HepG2 (cell line): ENCODE measurements around the gene BDP1. TPM values are rescaled to one million over a fixed set of nuclear protein-coding genes. Genes with fewer than 3 reads are reported as not detected.

ENCODE experiments used
- CBFB ChIP-seq: sonication (generic); formaldehyde crosslinking; IDR thresholded peaks from 2 replicates; pipeline ENCODE4 v1.4.0; 2020; ENCODE audit warnings: missing genetic modification reagents
- FOXJ3 ChIP-seq: sonication (generic); formaldehyde crosslinking; IDR thresholded peaks from 2 replicates; pipeline ENCODE4 v1.4.0; 2020; ENCODE audit warnings: missing genetic modification reagents, mild to moderate bottlenecking, borderline replicate concordance
- GTF3A ChIP-seq: sonication (generic); formaldehyde crosslinking; conservative IDR thresholded peaks from 2 replicates; pipeline ENCODE4 v1.4.0; 2020; ENCODE audit warnings: mild to moderate bottlenecking, missing genetic modification reagents
- KDM4B ChIP-seq: sonication (generic); formaldehyde crosslinking; IDR thresholded peaks from 2 replicates; pipeline ENCODE4 v1.4.0; 2020; ENCODE audit warnings: missing genetic modification reagents
- MTERF4 ChIP-seq: sonication (generic); formaldehyde crosslinking; IDR thresholded peaks from 2 replicates; pipeline ENCODE4 v1.8.0; 2023; ENCODE audit warnings: mild to moderate bottlenecking, missing genetic modification reagents
- NFYB ChIP-seq: sonication (generic); formaldehyde crosslinking; IDR thresholded peaks from 2 replicates; pipeline ENCODE4 v1.4.0; 2020; ENCODE audit warnings: missing genetic modification reagents
- NR2C2 ChIP-seq: sonication (generic); formaldehyde crosslinking; IDR thresholded peaks from 2 replicates; pipeline ENCODE4 v1.4.0; 2020; ENCODE audit warnings: missing genetic modification reagents, mild to moderate bottlenecking, moderate library complexity, borderline replicate concordance
- NRL ChIP-seq: sonication (generic); formaldehyde crosslinking; IDR thresholded peaks from 2 replicates; pipeline ENCODE4 v1.5.0; 2020; ENCODE audit warnings: missing genetic modification reagents, mild to moderate bottlenecking, moderate library complexity, borderline replicate concordance
- RNF2 ChIP-seq: fragments of 450-650 bp; conservative IDR thresholded peaks from 2 replicates; pipeline ENCODE4 v1.6.1; 2016; ENCODE audit warnings: low read depth
- TFDP1 ChIP-seq: IDR thresholded peaks from 2 replicates; pipeline ENCODE4 v1.6.1; 2016; ENCODE audit warnings: missing compliant biosample characterization, missing genetic modification reagents, borderline replicate concordance
- U2AF2 ChIP-seq: fragments of 200-400 bp; formaldehyde crosslinking; IDR thresholded peaks from 2 replicates; pipeline ENCODE4 v1.6.1; 2017; ENCODE audit warnings: low read depth, mild to moderate bottlenecking, low read length
- ZBTB37 ChIP-seq: sonication (generic); formaldehyde crosslinking; IDR thresholded peaks from 2 replicates; pipeline ENCODE4 v1.4.0; 2020; ENCODE audit warnings: mild to moderate bottlenecking, missing genetic modification reagents
- ZNF20 ChIP-seq: sonication (generic); formaldehyde crosslinking; IDR thresholded peaks from 2 replicates; pipeline ENCODE4 v1.4.0; 2020; ENCODE audit warnings: mild to moderate bottlenecking, moderate library complexity, missing genetic modification reagents
- ZNF292 ChIP-seq: sonication (generic); formaldehyde crosslinking; IDR thresholded peaks from 2 replicates; pipeline ENCODE4 v1.8.1; 2022; ENCODE audit warnings: mild to moderate bottlenecking, low read depth, missing genetic modification reagents, borderline replicate concordance
- ZNF383 ChIP-seq: sonication (generic); formaldehyde crosslinking; IDR thresholded peaks from 2 replicates; pipeline ENCODE4 v1.4.0; 2020; ENCODE audit warnings: missing genetic modification reagents, mild to moderate bottlenecking, borderline replicate concordance
- ZNF543 ChIP-seq: sonication (generic); formaldehyde crosslinking; IDR thresholded peaks from 2 replicates; pipeline ENCODE4 v1.4.0; 2020; ENCODE audit warnings: mild to moderate bottlenecking, missing genetic modification reagents
- ZNF75D ChIP-seq: sonication (generic); formaldehyde crosslinking; IDR thresholded peaks from 2 replicates; pipeline ENCODE4 v1.8.1; 2023; ENCODE audit warnings: missing genetic modification reagents, mild to moderate bottlenecking, borderline replicate concordance
- ZNF777 ChIP-seq: sonication (generic); formaldehyde crosslinking; IDR thresholded peaks from 2 replicates; pipeline ENCODE4 v1.4.0; 2020; ENCODE audit warnings: missing genetic modification reagents
- ZNF782 ChIP-seq: sonication (generic); formaldehyde crosslinking; IDR thresholded peaks from 2 replicates; pipeline ENCODE4 v1.4.0; 2020; ENCODE audit warnings: missing genetic modification reagents, mild to moderate bottlenecking, borderline replicate concordance
- ZNF792 ChIP-seq: IDR thresholded peaks from 2 replicates; pipeline ENCODE4 v1.6.1; 2016
- ZNF891 ChIP-seq: sonication (generic); formaldehyde crosslinking; IDR thresholded peaks from 2 replicates; pipeline ENCODE4 v1.5.0; 2020; ENCODE audit warnings: mild to moderate bottlenecking, missing genetic modification reagents
- polyA plus RNA-seq, 8 experiments: library from polyadenylated mRNA; depleted of rRNA in 3 of 8; stranded (reverse) in 7 of 8; unstranded in 1 of 8; fragments of >200 nt; fragmentation: Illumina TruSeq in 4 of 8; extraction: Trizol in 4 of 8; gene quantifications; 2 replicates each; pipeline versions ENCODE4 v1.2.1 to v1.2.3, GENCODE V29; 2011 to 2016; ENCODE audit warnings: low read depth in 4 of 8, missing spikeins in 1 of 8, mixed read lengths in 1 of 8; ENCODE audit not compliant: insufficient read depth in 1 of 8
- total RNA-seq, 5 experiments: library from RNA; depleted of rRNA; stranded (reverse); fragments of >200 nt; fragmentation: Illumina TruSeq; extraction: Trizol; gene quantifications; 2 replicates each; pipeline ENCODE4 v1.2.3, GENCODE V29; 2016; ENCODE audit warnings: low read depth in 1 of 5
- TF ChIP-seq, protein P1 (sequence below): sonication (generic); formaldehyde crosslinking; IDR thresholded peaks from 2 replicates; pipeline ENCODE4 v1.8.0; 2022; ENCODE audit warnings: mild to moderate bottlenecking, missing genetic modification reagents, moderate library complexity
- TF ChIP-seq, protein P2 (sequence below): sonication (generic); formaldehyde crosslinking; IDR thresholded peaks from 2 replicates; pipeline ENCODE4 v1.5.0; 2020; ENCODE audit warnings: mild to moderate bottlenecking, missing genetic modification reagents

Gene BDP1
- total and polyA plus RNA-seq, 2 of the 13 experiments (the other 11 are each of a cell fraction or from before 2014, with no cell fraction given): 10.2 to 22.4 TPM

DNA sequence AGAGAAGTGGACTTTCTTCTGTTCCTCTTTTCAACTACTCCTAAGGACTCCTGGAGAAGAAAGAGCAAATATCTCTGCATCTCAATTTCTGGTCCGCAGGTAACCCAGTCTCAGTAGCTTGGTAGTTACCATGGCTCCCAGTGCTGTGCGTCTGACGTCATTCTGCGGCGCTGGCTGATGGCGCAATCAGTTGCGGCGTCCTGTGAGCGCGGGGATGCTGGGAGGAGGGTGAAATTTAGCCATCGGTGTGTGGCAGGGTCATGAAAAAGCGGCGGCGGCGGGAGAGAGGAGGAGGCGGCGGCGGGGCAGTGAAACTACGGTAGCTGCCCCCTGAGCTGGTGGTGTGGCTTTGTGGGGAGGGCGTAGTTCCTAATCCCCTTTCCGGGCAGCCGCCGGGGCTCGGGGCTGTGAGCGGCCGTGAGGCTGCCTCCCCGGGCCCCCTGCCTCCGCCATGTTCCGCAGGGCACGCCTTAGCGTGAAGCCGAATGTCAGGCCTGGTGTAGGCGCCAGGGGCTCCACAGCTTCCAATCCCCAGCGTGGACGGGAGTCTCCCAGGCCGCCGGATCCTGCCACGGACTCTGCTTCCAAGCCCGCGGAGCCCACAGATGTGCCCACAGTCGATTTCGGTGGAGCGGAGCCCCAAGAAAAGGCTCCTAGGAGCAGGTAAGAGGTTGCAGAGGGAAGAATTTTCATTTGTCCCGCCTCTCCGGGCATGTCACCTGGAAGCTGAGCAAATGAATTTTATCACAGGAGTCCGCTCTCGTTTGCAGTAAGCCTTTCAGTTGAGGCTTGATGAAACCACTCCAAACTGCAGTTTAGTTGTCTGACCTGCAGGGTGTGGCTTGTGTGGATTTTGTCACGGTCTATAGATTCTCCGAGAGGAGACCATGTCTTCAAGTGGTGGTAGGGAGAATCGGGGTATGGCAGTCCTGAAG, at the start of gene BDP1 (continued):
- TF ChIP-seq MTERF4 (no peak), U2AF2 (peak; percentile 78; the same call in 1 of the 2 replicates), ZNF777 (CRISPR knock-in tag) (no peak), ZNF383 (CRISPR knock-in tag) (no peak), ZNF20 (CRISPR knock-in tag) (no peak), ZBTB37 (CRISPR knock-in tag) (no peak), GTF3A (no peak), ZNF75D (CRISPR knock-in tag) (no peak), ZNF891 (CRISPR knock-in tag) (peak; percentile 86), NR2C2 (CRISPR knock-in tag) (peak; percentile 75), FOXJ3 (no peak), ZNF543 (no peak), ZNF292 (CRISPR knock-in tag) (peak; percentile 58), NFYB (CRISPR knock-in tag) (peak; percentile 39; the same call in 1 of the 2 replicates), CBFB (no peak), KDM4B (CRISPR knock-in tag) (no peak), ZNF782 (peak; percentile 85), RNF2 (no peak), ZNF792 (0 out of 2 replicates have a peak, but pooled peaks have one; percentile 19), NRL (CRISPR knock-in tag) (peak; percentile 70; the same call in 1 of the 2 replicates), TFDP1 (CRISPR knock-in tag) (peak; percentile 63; the same call in 1 of the 2 replicates)
- TF ChIP-seq, protein P1, sequence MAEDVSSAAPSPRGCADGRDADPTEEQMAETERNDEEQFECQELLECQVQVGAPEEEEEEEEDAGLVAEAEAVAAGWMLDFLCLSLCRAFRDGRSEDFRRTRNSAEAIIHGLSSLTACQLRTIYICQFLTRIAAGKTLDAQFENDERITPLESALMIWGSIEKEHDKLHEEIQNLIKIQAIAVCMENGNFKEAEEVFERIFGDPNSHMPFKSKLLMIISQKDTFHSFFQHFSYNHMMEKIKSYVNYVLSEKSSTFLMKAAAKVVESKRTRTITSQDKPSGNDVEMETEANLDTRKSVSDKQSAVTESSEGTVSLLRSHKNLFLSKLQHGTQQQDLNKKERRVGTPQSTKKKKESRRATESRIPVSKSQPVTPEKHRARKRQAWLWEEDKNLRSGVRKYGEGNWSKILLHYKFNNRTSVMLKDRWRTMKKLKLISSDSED (CRISPR knock-in tag): no peak
- TF ChIP-seq, protein P2, sequence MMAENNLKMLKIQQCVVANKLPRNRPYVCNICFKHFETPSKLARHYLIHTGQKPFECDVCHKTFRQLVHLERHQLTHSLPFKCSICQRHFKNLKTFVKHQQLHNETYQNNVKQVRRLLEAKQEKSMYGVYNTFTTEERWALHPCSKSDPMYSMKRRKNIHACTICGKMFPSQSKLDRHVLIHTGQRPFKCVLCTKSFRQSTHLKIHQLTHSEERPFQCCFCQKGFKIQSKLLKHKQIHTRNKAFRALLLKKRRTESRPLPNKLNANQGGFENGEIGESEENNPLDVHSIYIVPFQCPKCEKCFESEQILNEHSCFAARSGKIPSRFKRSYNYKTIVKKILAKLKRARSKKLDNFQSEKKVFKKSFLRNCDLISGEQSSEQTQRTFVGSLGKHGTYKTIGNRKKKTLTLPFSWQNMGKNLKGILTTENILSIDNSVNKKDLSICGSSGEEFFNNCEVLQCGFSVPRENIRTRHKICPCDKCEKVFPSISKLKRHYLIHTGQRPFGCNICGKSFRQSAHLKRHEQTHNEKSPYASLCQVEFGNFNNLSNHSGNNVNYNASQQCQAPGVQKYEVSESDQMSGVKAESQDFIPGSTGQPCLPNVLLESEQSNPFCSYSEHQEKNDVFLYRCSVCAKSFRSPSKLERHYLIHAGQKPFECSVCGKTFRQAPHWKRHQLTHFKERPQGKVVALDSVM (CRISPR knock-in tag): peak; percentile 72
